ENCODE results near the gene MORN1.

DNA sequence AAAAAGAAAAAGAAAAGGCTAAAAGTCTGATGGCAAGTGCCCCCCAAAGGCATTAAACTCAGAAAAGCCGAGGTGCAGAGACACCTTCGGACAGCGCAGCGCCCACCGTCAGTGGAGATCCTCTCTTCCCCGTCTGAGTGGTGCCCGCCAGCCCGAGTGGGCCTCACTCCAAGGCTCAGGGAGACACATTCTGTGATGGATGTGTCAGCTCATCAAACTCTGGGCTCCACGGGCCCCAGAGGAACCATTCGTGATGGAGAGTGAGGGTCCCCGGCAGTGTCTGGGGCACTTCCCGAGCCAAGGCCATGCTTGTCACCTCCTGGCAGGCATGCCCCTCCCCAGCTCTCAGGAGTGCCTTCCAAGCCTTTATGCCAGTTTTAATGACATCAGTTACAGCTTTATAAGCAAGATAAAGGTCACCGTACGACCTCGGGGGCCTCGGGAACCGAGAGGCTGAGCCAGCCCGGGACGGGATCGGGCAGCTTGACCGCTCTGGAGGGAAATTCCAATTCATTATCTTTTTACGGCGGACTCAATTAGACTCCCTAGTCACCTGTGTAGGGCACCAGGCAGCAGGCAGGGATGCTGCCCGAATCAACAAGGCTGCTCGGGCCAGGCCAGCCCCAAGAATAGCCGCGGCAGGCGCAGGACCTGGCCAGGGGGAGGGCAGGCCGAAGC lies 49.5 kb downstream of the MORN1 start:
- TF ChIP-seq EP300 (IDR thresholded peaks at IDR 0.05; ENCODE audit: low read depth) (no peak), POLR2A (IDR thresholded peaks at IDR 0.05) (no peak), POLR2AphosphoS5 (IDR thresholded peaks at IDR 0.05) (no peak)
- TF ChIP-seq, protein P1, sequence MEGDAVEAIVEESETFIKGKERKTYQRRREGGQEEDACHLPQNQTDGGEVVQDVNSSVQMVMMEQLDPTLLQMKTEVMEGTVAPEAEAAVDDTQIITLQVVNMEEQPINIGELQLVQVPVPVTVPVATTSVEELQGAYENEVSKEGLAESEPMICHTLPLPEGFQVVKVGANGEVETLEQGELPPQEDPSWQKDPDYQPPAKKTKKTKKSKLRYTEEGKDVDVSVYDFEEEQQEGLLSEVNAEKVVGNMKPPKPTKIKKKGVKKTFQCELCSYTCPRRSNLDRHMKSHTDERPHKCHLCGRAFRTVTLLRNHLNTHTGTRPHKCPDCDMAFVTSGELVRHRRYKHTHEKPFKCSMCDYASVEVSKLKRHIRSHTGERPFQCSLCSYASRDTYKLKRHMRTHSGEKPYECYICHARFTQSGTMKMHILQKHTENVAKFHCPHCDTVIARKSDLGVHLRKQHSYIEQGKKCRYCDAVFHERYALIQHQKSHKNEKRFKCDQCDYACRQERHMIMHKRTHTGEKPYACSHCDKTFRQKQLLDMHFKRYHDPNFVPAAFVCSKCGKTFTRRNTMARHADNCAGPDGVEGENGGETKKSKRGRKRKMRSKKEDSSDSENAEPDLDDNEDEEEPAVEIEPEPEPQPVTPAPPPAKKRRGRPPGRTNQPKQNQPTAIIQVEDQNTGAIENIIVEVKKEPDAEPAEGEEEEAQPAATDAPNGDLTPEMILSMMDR (IDR thresholded peaks at IDR 0.05), result no peak
